Stomach (tissue), 9 donors: ENCODE results near the gene SYS1. TPM values are rescaled to one million over a fixed set of nuclear protein-coding genes. Genes with fewer than 3 reads are reported as not detected.
A peak's percentile ranks its signal among the peaks of the same experiment; 100 is the strongest.

Experiments
- DNase-seq, 2 donors: peaks; one replicate each; pipeline versions ENCODE4 v3.0.0 to v3.0.0-alpha.2; 2013 to 2019
- H3K27ac ChIP-seq, 5 donors: fragments of 200-600 bp in 4 of 5; sonication (generic) in 4 of 5; one replicate each; pipeline ENCODE4 v1.5.1; 2013 to 2019; ENCODE audit warnings: mild to moderate bottlenecking in 1 of 5, moderate library complexity in 1 of 5
- H3K27me3 ChIP-seq, 3 donors: fragments of 200-600 bp; sonication (generic); one replicate each; pipeline ENCODE4 v1.5.1; 2017 to 2019; ENCODE audit warnings: mixed run types in 1 of 3
- H3K36me3 ChIP-seq, 4 donors: fragments of 200-600 bp; sonication (generic); 1 replicate in 3 of 4; 2 replicates in 1 of 4; pipeline ENCODE4 v1.5.1; 2016 to 2019
- H3K4me1 ChIP-seq, 4 donors: fragments of 200-600 bp; sonication (generic); one replicate each; pipeline ENCODE4 v1.5.1; 2016 to 2019
- H3K4me3 ChIP-seq, 4 donors: fragments of 200-600 bp; sonication (generic) in 3 of 4; one replicate each; pipeline ENCODE4 v1.5.1; 2016 to 2019; ENCODE audit warnings: mild to moderate bottlenecking in 1 of 4
- H3K9me3 ChIP-seq, 4 donors: fragments of 200-600 bp; sonication (generic); one replicate each; pipeline ENCODE4 v1.5.1; 2016 to 2019
- EP300 ChIP-seq: sonication (generic); formaldehyde crosslinking; IDR thresholded peaks from one replicate; pipeline ENCODE4 v1.6.1; 2017; ENCODE audit warnings: antibody characterized with exemption
- POLR2A ChIP-seq, 4 donors: fragments of 450-650 bp; IDR thresholded peaks; one replicate each; pipeline ENCODE4 v1.6.1; 2016; ENCODE audit warnings: antibody characterized with exemption in 4 of 4, control low read depth in 2 of 4, mild to moderate bottlenecking in 1 of 4, moderate library complexity in 1 of 4
- POLR2AphosphoS5 ChIP-seq, 3 donors: sonication (generic); formaldehyde crosslinking; IDR thresholded peaks; one replicate each; pipeline ENCODE4 v1.6.1; 2016; ENCODE audit warnings: antibody characterized with exemption in 3 of 3
- WGBS, 5 donors: extraction: QIAGEN DNeasy Blood & Tissue Kit in 3 of 5; methylation state at CpG; one replicate each; pipeline versions ENCODE4 v1.1.5 to v1.1.7; 2013 to 2018; 5-methylcytosine and 5-hydroxymethylcytosine counted together
- intact Hi-C: fragments of 100-400 bp; cut with DNase I; formaldehyde crosslinking; loops from one replicate; pipeline ENCODE4 v1.15.1; 2023; ENCODE audit warnings: low total_unique reads
- polyA plus RNA-seq, 3 donors: library from polyadenylated mRNA; stranded (reverse); fragments of 200-250 nt; gene quantifications; one replicate each; pipeline ENCODE4 v1.2.3, GENCODE V29; 2013
- total RNA-seq, 5 donors: library from RNA; depleted of rRNA; stranded (reverse); fragments of >200 nt; gene quantifications; one replicate each; pipeline versions ENCODE4 v1.1.0 to v1.2.3, GENCODE V29; 2014 to 2016
- TF ChIP-seq, protein P1 (sequence below), 7 experiments: fragments of 450-650 bp in 4 of 7; fragments of 200-600 bp in 3 of 7; sonication (generic) in 3 of 7; IDR thresholded peaks; one replicate each; pipeline ENCODE4 v1.5.1; 2016 to 2019; ENCODE audit warnings: antibody characterized with exemption in 7 of 7, control low read depth in 2 of 7, mild to moderate bottlenecking in 1 of 7
- donor health status: healthy with polysubstance abuse.
- donor health status: Bipolar disorder and iron deficiency.
- donor health status: healthy.

The SYS1 gene
- total and polyA plus RNA-seq, 8 donors, result 11.2 to 119 (median 21.5) TPM

DNA sequence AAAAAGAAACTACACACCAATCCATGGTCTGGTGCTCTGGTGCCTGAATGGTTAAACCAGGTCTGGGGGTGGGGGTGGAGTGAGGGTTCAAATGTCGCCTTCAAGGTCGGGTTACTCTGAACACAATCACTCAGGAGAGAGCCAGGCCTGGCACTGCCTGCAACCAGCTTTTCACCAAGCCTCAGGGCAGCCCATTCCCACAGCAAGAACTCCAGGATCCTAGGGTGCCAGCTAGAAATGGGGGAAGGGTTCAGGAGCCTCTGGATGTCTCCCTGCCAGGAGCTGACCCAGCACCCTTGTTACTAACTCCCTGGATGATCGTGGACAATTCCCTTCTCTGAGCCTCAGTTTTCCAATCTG, 21.4 kb upstream of the SYS1 start:
- H3K27me3 ChIP-seq, result no peaks in the 10 kb centered on the region
- H3K4me1 ChIP-seq, result peaks cover 87 to 100% (median 98%) of the 10 kb centered on the region in 4 donors
- WGBS, 5 donors, result 21 to 48% (median 33%) methylated on average over 3 of the region's 3 CpGs
- no peak for TF ChIP-seq EP300
- H3K36me3 ChIP-seq, result peaks cover 0 to 23% (median 3%) of the 10 kb centered on the region in 4 donors
- H3K4me3 ChIP-seq, result peak overlapping the region; percentile 29 to 74 (median 70)
- intact Hi-C loops, result no loop called here
- no peaks in the 10 kb centered on the region for H3K9me3 ChIP-seq
- peak overlapping the region; percentile 91 to 97 (median 95) for H3K27ac ChIP-seq
- no peak for DNase-seq

DNA sequence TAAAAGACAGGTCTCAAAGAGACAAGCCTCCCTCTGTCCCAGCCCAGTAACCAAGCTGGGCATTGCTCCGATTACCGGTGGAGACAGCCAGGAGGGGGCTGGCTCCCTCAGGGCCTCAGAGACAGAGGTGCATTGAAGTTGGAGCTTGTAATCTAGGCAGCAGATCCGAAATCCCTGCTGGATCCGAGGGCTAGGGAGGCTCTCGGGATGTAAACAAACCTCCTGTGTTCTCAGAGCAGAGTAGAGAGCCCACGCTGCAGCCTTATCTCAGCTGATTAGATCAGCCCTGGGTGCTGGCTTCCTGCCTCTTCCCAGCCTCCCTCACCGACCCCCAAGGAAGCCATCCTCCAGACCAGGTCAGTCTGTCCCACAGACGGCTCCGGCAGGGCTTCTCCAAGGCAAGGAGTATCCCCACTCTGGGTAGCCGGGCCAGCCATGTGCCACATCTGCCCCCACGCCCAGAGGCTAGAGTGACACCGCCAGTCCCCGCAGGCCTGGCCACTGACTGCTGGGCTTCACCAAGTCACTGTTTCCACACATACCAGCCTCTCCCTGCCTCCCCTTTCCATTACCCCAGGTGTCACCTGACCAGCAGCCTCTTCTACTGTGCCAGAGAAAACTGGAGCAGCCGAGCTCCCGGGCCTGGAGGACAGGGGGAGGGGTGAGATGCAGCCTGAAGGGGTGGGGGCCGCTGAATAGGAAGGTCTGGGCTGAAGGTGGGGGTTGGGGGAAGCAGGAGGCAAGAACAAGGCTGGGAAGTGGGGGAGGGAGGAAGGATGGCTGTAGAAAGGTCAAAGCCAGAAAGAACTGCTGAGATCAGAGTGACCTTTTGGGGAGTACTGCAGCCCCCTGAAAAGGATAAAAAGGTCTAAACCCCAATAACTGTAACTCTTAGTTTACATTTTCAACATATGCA, 20.8 kb upstream of the SYS1 start:
- peak; percentile 89 to 90 for DNase-seq
- Histone ChIP-seq H3K4me1 (peaks cover 86 to 100% (median 95%) of the 10 kb centered on the region in 4 donors), H3K27ac (peak overlapping the region; percentile 91 to 97 (median 95)), H3K4me3 (peak overlapping the region; percentile 29 to 74 (median 70)), H3K36me3 (peaks cover 0 to 23% (median 3%) of the 10 kb centered on the region in 4 donors), H3K9me3 (no peaks in the 10 kb centered on the region), H3K27me3 (no peaks in the 10 kb centered on the region)
- TF ChIP-seq POLR2A (IDR thresholded peaks at IDR 0.05) (peak in 2 of 4 donors; percentile 51 to 70), POLR2AphosphoS5 (IDR thresholded peaks at IDR 0.05) (peak; percentile 85 to 91 (median 91)), EP300 (no peak)
- TF ChIP-seq, protein P1, sequence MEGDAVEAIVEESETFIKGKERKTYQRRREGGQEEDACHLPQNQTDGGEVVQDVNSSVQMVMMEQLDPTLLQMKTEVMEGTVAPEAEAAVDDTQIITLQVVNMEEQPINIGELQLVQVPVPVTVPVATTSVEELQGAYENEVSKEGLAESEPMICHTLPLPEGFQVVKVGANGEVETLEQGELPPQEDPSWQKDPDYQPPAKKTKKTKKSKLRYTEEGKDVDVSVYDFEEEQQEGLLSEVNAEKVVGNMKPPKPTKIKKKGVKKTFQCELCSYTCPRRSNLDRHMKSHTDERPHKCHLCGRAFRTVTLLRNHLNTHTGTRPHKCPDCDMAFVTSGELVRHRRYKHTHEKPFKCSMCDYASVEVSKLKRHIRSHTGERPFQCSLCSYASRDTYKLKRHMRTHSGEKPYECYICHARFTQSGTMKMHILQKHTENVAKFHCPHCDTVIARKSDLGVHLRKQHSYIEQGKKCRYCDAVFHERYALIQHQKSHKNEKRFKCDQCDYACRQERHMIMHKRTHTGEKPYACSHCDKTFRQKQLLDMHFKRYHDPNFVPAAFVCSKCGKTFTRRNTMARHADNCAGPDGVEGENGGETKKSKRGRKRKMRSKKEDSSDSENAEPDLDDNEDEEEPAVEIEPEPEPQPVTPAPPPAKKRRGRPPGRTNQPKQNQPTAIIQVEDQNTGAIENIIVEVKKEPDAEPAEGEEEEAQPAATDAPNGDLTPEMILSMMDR (IDR thresholded peaks at IDR 0.05), result no peak
- intact Hi-C loops, result no loop called here
- 15 to 35% (median 20%) methylated on average over 15 to 16 of the region's 16 CpGs for WGBS, 5 donors

DNA sequence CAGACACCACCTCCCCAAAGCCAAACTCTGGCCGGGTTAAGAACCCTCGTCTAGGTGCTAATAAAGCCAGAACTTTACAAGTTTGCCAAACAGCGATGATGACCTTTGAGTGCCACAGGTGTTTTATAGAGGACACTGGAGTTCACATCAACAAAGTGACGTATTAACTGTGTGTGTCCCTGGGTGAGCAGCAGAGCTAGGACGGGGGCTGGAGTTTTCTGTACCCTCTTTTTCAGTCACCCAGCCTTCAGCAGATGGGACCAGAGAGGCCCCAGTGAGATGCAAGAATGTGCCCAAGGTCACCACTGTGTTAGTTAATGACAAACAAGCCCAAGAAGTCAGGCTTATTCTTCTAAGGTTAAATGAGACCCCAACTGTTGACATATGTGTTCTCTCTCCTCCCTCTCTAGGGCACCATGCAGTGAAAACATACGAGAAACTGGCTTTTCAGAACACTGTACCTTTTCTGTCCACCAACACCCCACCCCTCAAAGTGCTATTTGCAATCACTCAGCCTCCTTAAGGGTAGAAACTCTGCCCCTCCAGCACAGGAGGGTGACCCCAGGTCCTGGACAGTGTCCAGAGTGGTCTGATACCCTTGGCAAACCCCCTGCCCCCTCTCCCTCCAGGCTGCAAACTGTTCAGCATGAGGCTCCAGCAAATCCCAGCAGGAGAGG, 20.0 kb upstream of the SYS1 start:
- Histone ChIP-seq H3K27me3 (peaks cover 0 to 7% (median 0%) of the 10 kb centered on the region in 3 donors), H3K4me1 (peaks cover 81 to 95% (median 90%) of the 10 kb centered on the region in 4 donors), H3K27ac (peak overlapping the region; percentile 91 to 97 (median 95)), H3K4me3 (peak overlapping the region; percentile 29 to 74 (median 70)), H3K9me3 (no peaks in the 10 kb centered on the region), H3K36me3 (peaks cover 0 to 23% (median 3%) of the 10 kb centered on the region in 4 donors)
- no peak for TF ChIP-seq EP300
- peak in 2 of 3 donors; percentile 3 to 42 for TF ChIP-seq POLR2AphosphoS5 (IDR thresholded peaks at IDR 0.05)
- 18 to 40% (median 30%) methylated on average over 6 of the region's 6 CpGs for WGBS, 5 donors
- intact Hi-C loops, result no loop called here
- DNase-seq, result peak; percentile 47 to 78

DNA sequence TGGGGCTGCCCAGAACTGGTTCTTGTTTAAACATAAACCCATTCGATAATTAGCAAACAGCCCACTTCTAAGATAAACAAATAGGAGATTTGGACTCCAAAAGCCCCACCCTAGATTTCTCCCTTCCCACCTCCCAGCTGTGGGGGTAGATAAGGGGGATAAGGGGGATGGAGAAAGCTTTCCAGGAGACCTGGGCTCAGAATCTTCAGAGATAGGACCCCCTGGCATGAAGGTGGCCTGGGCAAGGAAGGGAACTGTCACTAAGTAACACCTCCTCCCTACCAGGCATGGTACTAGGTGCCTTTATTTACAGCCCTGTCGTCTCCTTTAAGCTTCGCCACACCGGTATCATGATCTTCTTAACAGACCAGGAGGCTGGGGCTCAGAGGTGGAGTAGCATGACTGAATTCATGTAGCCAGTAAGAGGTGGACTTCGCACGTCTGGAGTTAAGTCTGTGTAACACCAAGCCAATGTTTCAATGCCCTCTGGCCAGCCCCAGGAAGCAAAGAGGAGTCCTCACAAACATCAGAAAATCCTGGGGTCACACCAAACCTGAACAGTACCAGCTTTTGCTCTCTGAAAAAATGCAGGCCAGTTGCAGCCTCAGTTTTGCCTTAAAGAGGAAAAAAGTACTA, 19.3 kb upstream of the SYS1 start:
- H3K27me3 ChIP-seq, result peaks cover 0 to 7% (median 0%) of the 10 kb centered on the region in 3 donors
- H3K27ac ChIP-seq, result peak overlapping the region; percentile 91 to 97 (median 95)
- peak; percentile 68 to 90 for DNase-seq
- peaks cover 77 to 91% (median 86%) of the 10 kb centered on the region in 4 donors for H3K4me1 ChIP-seq
- TF ChIP-seq POLR2AphosphoS5 (IDR thresholded peaks at IDR 0.05), result peak in 1 of 3 donors; percentile 30
- TF ChIP-seq EP300, result no peak
- no peak for TF ChIP-seq POLR2A (IDR thresholded peaks at IDR 0.05)
- H3K9me3 ChIP-seq, result no peaks in the 10 kb centered on the region
- peaks cover 0 to 22% (median 3%) of the 10 kb centered on the region in 4 donors for H3K36me3 ChIP-seq
- intact Hi-C loops, result no loop called here
- WGBS, 5 donors, result 10 to 38% (median 32%) methylated on average over 6 of the region's 6 CpGs
- H3K4me3 ChIP-seq, result peak overlapping the region; percentile 31 to 74 (median 70)

DNA sequence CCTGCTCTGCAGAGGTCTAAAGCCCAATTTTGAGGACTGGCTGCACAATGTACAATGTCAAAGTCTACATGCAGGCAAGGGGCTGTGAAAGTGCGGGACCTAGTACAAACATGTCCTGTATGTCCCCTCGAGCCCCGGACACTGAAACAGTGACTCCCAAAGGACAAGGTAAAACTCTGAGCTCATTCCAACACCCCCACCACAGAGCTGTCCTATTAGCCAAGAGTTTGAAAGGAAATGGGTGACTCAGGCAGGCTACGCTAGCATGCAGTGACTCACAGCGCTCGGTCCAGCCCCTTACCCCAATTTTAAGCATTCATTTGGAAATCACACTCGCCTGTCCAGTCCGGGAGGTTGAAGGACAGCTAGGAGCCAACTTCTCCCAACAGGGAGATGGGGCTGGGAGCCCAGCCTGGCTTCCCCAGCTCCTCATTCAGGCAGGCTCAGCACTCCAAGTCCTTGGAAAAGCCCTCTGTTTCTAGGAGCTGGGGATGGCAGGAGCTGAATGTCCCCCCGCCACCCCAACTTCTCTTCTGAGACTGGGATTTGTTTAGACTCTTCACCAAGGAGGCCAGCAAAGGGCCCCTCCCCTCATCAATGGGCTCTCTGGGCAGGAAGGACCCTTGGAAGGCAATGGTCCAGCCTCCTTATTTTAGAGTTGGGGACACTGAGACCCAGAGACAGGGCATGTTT, 18.6 kb upstream of the SYS1 start:
- peaks cover 0 to 17% (median 3%) of the 10 kb centered on the region in 4 donors for H3K36me3 ChIP-seq
- peaks cover 0 to 7% (median 0%) of the 10 kb centered on the region in 3 donors for H3K27me3 ChIP-seq
- WGBS, 5 donors, result 18 to 27% (median 21%) methylated on average over 9 of the region's 9 CpGs
- DNase-seq, result peak; percentile 65 to 82
- TF ChIP-seq, protein P1 (IDR thresholded peaks at IDR 0.05), result no peak
- TF ChIP-seq POLR2AphosphoS5 (IDR thresholded peaks at IDR 0.05) (peak; percentile 3 to 89 (median 77)), POLR2A (IDR thresholded peaks at IDR 0.05) (peak in 1 of 4 donors; percentile 10), EP300 (no peak)
- H3K4me1 ChIP-seq, result peaks cover 75 to 91% (median 82%) of the 10 kb centered on the region in 4 donors
- no peaks in the 10 kb centered on the region for H3K9me3 ChIP-seq
- peak overlapping the region; percentile 31 to 74 (median 70) for H3K4me3 ChIP-seq
- intact Hi-C loops, result no loop called here
- peak overlapping the region; percentile 91 to 97 (median 95) for H3K27ac ChIP-seq
